Measurements from ENCODE around the gene RBL1. TPM values are rescaled to one million over a fixed set of nuclear protein-coding genes. Genes with fewer than 3 reads are reported as not detected.

RBL1 gene
- total and polyA plus RNA-seq, 7 donors = 0.82 to 10.7 (median 4.0) TPM

GRCh38 chr20:36951979-36952738, 143.6 kb downstream of the RBL1 start:
- no peaks in the 10 kb centered on the region for H3K9me3 ChIP-seq
- no peak for ATAC-seq
- 33 to 35% (median 33%) methylated on average over 11 of the region's 11 CpGs for WGBS, 3 donors
- H3K4me1 ChIP-seq = peaks cover 14% of the 10 kb centered on the region
- intact Hi-C loops (cut with DNase I) = no loop called here
- DNase-seq = no peak
- TF ChIP-seq CTCF (IDR thresholded peaks at IDR 0.05) = no peak
- H3K27me3 ChIP-seq (ENCODE audit: insufficient read depth in 3 of 3, low read length in 2 of 3) = no peaks in the 10 kb centered on the region
- peak overlapping the region; percentile 66 for H3K27ac ChIP-seq
- H3K4me3 ChIP-seq = peak overlapping the region; percentile 83
- H3K36me3 ChIP-seq (ENCODE audit: insufficient read depth in 1 of 2, low read depth in 1 of 2) = no peaks in the 10 kb centered on the region

GRCh38 chr20:36951198-36951978, 144.4 kb downstream of the RBL1 start, which contains the start of gene SAMHD1:
Gene SAMHD1, minus strand, starts transcription at chr20:36951708. Its CDS starts 65 bp downstream, at chr20:36951643.
- peak; percentile 97 to 99 for DNase-seq
- peak within 1 kb of the TSS; percentile 83 for H3K4me3 ChIP-seq
- TF ChIP-seq CTCF (IDR thresholded peaks at IDR 0.05) = no peak
- intact Hi-C loops (cut with DNase I) = no loop called here
- no peaks in the 10 kb centered on the region for H3K9me3 ChIP-seq
- WGBS, 3 donors = 0% methylated on average over 57 to 66 of the region's 66 CpGs
- H3K4me1 ChIP-seq = peaks cover 14% of the 10 kb centered on the region
- no peaks in the 10 kb centered on the region for H3K27me3 ChIP-seq (ENCODE audit: insufficient read depth in 3 of 3, low read length in 2 of 3)
- peak within 1 kb of the TSS; percentile 69 for H3K27ac ChIP-seq
- H3K36me3 ChIP-seq (ENCODE audit: insufficient read depth in 1 of 2, low read depth in 1 of 2) = peaks cover 0 to 2% of the 10 kb centered on the region in 2 donors
- peak; percentile 98 to 99 (median 99) for ATAC-seq

GRCh38 chr20:36950414-36951197, 145.2 kb downstream of the RBL1 start:
- 2 to 5% (median 4%) methylated on average over 23 to 24 of the region's 24 CpGs for WGBS, 3 donors
- peak in 1 of 4 donors; percentile 29 for ATAC-seq
- peak in 1 of 2 donors; percentile 41 for DNase-seq
- TF ChIP-seq CTCF (IDR thresholded peaks at IDR 0.05) = no peak
- Histone ChIP-seq H3K4me3 (peak overlapping the region; percentile 83), H3K27ac (peak overlapping the region; percentile 69), H3K9me3 (no peaks in the 10 kb centered on the region), H3K36me3 (ENCODE audit: insufficient read depth in 1 of 2, low read depth in 1 of 2) (peaks cover 0 to 10% of the 10 kb centered on the region in 2 donors), H3K4me1 (peaks cover 14% of the 10 kb centered on the region), H3K27me3 (ENCODE audit: insufficient read depth in 3 of 3, low read length in 2 of 3) (no peaks in the 10 kb centered on the region)
- intact Hi-C loops (cut with DNase I) = no loop called here

Other genes starting within 250 kb of the RBL1 start
- gene TLDC2, start 219.9 kb downstream of the RBL1 start, total RNA-seq = under 1 TPM in 1 of 4 donors, not detected in 3; 0.15 TPM
- under 1 TPM in 2 of 3 donors, not detected in 1; 0.04 to 0.05 TPM for gene TLDC2, start 219.9 kb downstream of the RBL1 start, polyA plus RNA-seq
- 10 to 100 TPM; 18.2 to 36.4 (median 27.2) TPM for gene SAMHD1, start 144.3 kb downstream of the RBL1 start, total RNA-seq
- 10 to 100 TPM; 17.0 to 29.4 (median 20.3) TPM for gene SAMHD1, start 144.3 kb downstream of the RBL1 start, polyA plus RNA-seq
- gene RPN2, start 83.3 kb upstream of the RBL1 start, total RNA-seq = 100 to 1,000 TPM in 1 of 4 donors, 10 to 100 TPM in 3; 66.4 to 129 (median 94.2) TPM
- 100 to 1,000 TPM in 2 of 3 donors, 10 to 100 TPM in 1; 91.7 to 131 (median 113) TPM for gene RPN2, start 83.3 kb upstream of the RBL1 start, polyA plus RNA-seq
- 1 to 10 TPM; 4.1 to 5.5 (median 4.8) TPM for gene MROH8, start 83.6 kb upstream of the RBL1 start, total RNA-seq
- 1 to 10 TPM in 2 of 3 donors, under 1 TPM in 1; 0.99 to 3.7 (median 3.4) TPM for gene MROH8, start 83.6 kb upstream of the RBL1 start, polyA plus RNA-seq
- not detected for gene GHRH, start 165.8 kb upstream of the RBL1 start, total RNA-seq
- not detected for gene GHRH, start 165.8 kb upstream of the RBL1 start, polyA plus RNA-seq
- 10 to 100 TPM; 10.5 to 16.3 (median 11.5) TPM for gene MANBAL, start 193.7 kb upstream of the RBL1 start, total RNA-seq
- gene MANBAL, start 193.7 kb upstream of the RBL1 start, polyA plus RNA-seq = 10 to 100 TPM; 17.1 to 40.1 (median 21.9) TPM

Measured in psoas muscle (tissue), 8 donors.